ENCODE results near the gene LHFPL2.

The LHFPL2 gene

GRCh38 chr5:78642701-78643100 is 5.9 kb downstream of the LHFPL2 start:
- DNase-seq (ENCODE audit: low read depth in 2 of 2, low spot score in 1 of 2) = no peak

DNA sequence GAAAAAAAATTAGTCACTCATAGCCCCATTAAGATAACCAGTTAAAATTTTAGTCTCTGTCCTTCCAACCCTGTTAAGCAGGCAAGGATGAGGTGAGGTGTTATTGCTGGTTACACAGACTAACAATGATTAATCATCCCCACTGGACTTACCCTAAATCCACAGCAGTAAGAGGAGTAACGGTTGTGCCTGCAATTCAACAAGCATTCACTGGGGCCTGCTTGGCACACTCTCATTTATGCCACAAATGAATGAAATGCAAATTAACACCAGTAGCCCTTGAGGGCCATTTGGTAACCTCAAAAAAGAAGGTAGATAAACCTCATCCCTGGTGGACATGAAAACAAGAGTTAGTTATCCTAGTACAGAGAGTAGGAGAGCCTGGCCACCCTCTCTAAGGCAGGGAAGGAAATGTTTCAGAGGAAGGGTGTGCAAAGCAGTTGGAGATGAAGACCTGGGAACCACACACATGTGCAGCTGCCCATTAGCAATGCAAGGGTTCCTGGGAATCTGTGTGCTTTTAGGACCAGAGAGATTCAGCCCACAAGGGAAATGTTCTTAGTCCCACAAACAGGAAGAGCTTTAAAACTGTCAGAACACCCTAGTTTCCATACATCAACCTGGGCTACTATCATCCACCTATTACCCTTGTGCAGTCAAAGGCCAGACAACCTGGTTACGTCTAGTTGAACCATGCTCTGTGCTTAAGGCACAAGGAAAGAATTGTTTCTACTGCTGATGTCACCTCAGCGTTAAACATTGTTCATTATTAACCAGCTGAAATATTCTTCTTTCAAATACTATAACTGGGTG is 7.7 kb downstream of the LHFPL2 start:
- no peak for DNase-seq (ENCODE audit: low read depth in 2 of 2, low spot score in 1 of 2)

- no peak for DNase-seq (ENCODE audit: low read depth in 2 of 2, low spot score in 1 of 2)
Observed at GRCh38 chr5:78639791-78640190, 8.8 kb downstream of the LHFPL2 start.

DNA sequence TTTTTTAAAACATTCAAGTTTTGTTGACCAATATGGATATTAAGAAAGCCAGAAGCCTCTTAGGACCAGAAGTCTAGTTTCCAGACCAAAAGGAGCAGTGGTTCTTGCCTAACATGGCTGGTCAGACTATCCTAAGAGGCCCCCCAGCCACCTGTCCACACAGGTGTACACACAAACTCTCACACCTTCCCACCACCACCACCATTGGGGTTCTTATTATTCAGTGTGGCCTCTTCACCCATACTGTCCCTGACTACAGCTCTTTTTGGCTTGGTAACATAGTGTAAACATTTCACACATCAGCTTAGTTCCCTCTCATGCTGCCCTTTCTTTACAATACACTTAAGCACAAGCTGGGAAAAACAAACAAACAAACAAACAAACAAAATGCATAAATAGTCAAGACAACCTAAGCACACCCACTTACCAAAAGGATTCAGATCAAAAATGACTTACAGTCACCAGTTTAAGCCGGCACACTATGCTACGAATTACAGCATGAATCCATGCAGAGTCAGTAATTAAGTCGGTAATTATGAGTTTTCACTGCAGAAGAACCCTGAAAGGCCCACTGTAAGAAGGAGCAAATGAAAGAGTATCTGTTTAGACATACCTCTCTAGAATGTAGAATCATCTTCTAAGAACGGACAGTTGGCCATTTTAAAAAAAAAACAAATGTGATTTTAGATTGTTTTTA is 9.5 kb downstream of the LHFPL2 start:
- no peak for DNase-seq (ENCODE audit: low read depth in 2 of 2, low spot score in 1 of 2)

DNA sequence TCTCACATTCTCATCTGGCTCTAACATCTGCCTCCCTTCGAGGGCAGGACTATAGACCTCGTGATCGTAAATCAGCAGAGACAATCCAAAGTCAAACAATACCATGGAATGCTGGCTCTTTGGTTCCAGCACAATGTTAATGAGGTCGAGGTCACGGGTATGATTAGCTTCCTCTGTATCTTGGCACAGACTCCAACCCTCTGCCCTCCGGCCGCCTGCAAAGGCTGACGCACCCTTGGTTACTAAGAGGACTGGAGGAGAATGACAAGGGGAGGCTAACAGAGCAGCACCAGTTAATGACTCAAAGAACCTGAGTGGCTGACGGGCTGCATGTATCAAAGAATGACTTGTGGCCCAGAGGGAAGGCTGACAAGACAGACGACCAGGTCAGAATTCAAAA is 10.1 kb downstream of the LHFPL2 start:
- no peak for DNase-seq (ENCODE audit: low read depth in 2 of 2, low spot score in 1 of 2)

- DNase-seq (ENCODE audit: low read depth in 2 of 2, low spot score in 1 of 2) = no peak
Observed at GRCh38 chr5:78637468-78637867, 11.1 kb downstream of the LHFPL2 start.

DNA sequence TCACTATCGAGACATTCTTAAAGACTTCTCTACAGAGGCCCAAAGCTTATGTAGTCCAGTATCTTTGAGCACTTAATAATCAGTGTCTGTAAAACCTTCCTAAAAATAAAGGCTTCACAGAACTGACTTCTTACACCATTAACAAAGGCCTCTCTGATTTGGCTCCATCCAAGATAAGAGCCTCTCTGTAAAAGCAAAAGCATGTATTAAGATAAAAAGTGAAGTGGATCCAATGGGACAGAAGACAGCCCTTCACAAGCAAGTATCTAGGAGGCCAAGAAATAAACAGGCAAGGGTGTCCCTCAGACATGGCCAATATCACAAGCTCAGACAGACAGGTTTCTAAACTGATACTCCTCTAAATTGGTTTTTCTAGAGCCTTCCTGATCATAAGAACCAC is 11.9 kb downstream of the LHFPL2 start:
- DNase-seq (ENCODE audit: low read depth in 2 of 2, low spot score in 1 of 2) = no peak

DNA sequence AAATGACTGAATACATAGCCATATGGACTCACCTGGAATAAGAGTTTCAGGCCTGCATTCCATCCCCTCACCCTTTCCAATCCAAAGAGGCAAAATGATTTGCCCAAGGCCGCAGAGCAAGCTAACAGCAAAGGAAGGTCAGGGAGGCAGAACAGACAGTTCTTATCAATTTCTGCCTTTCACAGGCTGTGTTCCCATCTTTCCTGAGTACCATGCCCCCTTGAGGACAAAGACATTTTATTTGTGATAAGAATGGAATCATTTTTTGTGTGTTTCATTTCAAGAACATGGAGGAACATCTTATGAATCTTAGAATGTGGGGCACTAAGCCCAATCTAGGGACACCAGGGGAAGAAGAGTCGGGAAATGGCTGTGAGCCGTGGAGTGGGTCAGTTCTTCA is 13.9 kb downstream of the LHFPL2 start:
- no peak for DNase-seq (ENCODE audit: low read depth in 2 of 2, low spot score in 1 of 2)

GRCh38 chr5:78634229-78634628 is 14.3 kb downstream of the LHFPL2 start:
- DNase-seq (ENCODE audit: low read depth in 2 of 2, low spot score in 1 of 2) = no peak

DNA sequence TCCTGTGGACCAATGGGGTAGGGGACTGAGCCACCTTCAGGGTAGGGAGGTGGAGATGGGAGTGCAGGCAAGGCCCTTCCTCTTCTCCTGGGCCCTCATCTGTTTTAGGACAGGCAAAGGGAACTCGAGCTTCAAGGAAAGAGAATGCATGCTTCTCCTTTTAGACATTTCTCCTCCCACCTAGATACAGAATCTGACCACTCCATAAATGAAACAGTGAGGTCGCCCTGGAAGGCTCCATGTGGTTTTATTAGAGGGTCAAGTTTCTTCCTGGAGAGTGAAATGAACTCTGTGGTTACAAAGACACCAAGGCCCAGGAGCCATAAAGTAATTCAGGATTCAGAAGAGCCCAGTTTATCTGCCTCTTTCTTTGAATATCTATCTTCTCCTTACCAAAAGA is 14.9 kb downstream of the LHFPL2 start:
- no peak for DNase-seq (ENCODE audit: low read depth in 2 of 2, low spot score in 1 of 2)

DNA sequence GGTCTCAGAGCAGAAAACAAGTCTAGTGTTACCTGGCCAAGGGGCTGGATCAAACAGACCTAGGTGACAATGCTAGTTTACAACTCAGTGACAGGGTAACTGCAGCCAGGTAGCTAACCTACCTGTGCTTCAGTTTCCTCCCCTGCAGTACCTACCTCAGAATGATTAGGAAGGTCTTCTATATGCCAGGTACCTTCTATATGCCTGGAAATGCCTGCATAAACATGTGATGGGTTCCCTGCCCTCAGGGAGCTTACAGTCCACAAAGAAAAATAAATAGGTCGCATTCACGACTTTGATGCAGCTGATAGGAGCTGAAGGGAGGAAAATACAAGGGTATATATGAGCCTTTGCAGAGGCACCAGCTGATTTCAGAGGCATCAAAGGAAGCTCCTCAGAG is 16.1 kb downstream of the LHFPL2 start:
- no peak for DNase-seq (ENCODE audit: low read depth in 2 of 2, low spot score in 1 of 2)

DNA sequence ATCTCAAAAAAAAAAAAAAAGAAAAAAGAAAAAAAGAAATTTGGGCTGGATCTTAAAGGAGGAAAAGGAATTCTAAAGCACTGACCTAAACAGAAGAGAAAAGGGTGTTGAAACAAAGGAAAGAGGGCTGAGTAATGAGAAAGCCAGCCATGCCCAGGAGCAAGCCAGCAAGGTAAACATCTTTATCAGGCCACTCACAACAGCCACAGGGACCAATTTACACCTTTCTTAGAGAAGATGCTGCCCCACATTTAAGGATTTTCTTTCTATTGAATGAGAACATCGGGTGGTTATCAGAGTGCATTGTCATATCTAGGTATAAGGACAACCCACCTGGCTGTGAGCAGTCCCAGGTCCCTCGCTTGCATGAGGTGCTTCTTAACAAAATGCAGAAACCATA is 16.6 kb downstream of the LHFPL2 start:
- no peak for DNase-seq (ENCODE audit: low read depth in 2 of 2, low spot score in 1 of 2)

- no peak for DNase-seq (ENCODE audit: low read depth in 2 of 2, low spot score in 1 of 2)
Observed at GRCh38 chr5:78630047-78630446, 18.5 kb downstream of the LHFPL2 start.

GRCh38 chr5:78629624-78630023 is 18.9 kb downstream of the LHFPL2 start:
- no peak for DNase-seq (ENCODE audit: low read depth in 2 of 2, low spot score in 1 of 2)

GRCh38 chr5:78628270-78628992 is 20.1 kb downstream of the LHFPL2 start:
- no peak for DNase-seq (ENCODE audit: low read depth in 2 of 2, low spot score in 1 of 2)

DNA sequence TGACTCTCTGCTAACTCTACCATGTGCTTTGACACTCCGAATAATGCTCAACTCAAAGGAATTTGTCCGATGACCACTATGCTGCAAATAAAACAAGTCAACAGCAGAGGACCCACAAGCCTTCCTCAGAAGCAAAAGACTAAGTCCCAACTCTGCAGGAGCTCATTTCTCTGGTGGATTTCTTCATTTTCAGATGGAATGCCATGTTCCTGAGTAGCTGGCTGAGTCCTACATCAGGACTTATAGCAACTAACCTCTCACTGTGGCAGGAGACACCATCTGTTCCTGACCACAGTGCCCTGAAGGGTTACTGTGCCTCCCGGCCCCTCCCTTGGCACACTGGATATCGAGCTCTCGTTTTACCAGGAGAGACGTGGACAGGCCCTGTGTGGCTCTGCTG is 20.8 kb downstream of the LHFPL2 start:
- no peak for DNase-seq (ENCODE audit: low read depth in 2 of 2, low spot score in 1 of 2)

GRCh38 chr5:78627175-78627574 is 21.4 kb downstream of the LHFPL2 start:
- no peak for DNase-seq (ENCODE audit: low read depth in 2 of 2, low spot score in 1 of 2)

DNA sequence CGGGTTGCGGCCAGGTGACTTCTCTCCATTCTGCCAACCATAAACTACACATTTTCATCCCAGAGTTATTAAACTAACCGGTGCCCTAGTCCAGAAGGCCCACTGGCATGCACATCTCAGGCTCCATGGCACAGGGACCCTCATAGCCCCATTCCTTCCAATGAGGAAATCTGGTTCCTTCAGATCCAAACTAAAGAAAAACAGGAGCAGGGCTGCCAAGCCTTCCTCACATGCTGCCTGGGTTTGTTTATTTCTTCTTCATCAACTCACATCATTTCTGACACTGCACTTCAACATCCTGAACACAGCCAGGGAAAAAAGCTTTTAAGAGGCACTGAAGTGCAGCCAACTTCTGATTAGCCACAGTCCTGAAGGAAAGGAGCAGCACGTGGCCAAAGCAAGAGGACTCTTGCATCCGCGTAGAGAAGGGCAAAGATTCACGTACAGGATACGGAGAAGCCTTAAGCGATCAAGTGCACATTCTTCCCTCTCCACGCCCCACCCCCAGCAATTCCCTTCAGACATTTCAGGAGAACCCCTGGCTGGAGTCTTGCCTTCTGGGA is 22.5 kb downstream of the LHFPL2 start:
- DNase-seq (ENCODE audit: low read depth in 2 of 2, low spot score in 1 of 2) = no peak

GRCh38 chr5:78624992-78625391 is 23.6 kb downstream of the LHFPL2 start:
- DNase-seq (ENCODE audit: low read depth in 2 of 2, low spot score in 1 of 2) = no peak

- no peak for DNase-seq (ENCODE audit: low read depth in 2 of 2, low spot score in 1 of 2)
Observed at GRCh38 chr5:78624011-78624541, 24.5 kb downstream of the LHFPL2 start.

GRCh38 chr5:78622302-78622971 is 26.1 kb downstream of the LHFPL2 start:
- no peak for DNase-seq (ENCODE audit: low read depth in 2 of 2, low spot score in 1 of 2)
